HG03558 (cell line): ENCODE measurements around the gene MLC1.

ENCODE experiments used
- ATAC-seq: cut with Tn5 transposase; IDR thresholded peaks from one replicate; pipeline ENCODE4 v1.9.1; 2021; ENCODE audit warnings: moderate number of reproducible peaks; ENCODE audit not compliant: unreplicated experiment; ENCODE audit errors: extremely low read depth

MLC1 gene

DNA sequence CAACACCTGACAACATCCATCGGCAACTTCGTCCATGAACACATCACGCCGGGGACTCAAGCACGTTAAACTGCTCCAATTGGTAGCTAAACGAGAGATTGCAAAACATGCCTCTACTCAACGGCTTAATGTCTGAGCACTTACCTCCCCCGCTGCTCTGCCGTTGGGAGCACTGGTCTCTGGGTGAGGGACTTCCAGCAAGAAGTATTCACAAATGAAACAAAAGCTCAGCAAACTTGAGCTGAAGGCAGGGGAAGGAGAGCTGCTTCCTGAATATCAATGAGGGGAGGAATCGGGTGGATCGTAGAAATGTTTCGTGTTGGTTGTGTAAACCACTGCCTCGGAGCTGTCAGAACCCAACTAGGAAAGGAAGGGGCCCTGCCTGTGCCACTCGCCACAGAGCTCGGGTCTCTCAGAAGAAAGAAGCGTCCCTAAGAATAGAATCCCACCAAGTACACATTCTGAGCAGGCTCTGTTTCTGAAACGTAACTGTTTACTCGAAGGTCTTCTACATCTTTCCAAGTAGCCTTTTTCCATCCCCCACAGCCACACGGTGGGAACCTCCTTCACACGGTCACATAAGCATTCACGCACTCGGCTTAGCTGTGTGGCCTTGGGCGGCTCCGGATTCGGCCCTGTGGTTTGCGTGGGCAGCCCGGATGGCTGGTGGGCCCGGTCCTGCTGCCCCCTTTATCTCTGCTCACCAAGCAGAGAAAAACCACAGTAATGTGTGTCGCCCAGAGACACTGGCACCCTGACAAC lies at the start of gene MLC1:
Gene MLC1, minus strand, starts transcription at position 216 of the 762 bp plus-strand sequence. CDS start 524 bp downstream, outside the sequence.
- no peak for ATAC-seq

DNA sequence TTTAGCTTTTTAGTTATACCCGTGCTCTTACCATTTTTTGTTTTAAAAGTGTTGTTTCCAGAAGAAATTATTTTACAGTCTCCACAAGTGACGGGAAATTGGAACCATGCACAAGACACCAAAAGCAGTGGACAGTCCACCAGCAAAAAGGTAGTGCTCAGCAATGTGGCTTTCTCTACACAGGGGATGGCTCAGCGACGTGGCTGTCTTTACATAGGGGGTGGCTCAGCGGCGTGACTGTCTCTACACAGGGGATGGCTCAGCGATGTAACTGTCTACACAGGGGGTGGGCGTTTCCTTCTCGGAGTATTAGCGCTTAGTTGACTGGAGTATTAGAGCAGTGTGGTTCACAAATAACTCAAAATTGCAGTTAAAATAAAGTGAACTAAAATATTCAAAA lies 49.3 kb upstream of the MLC1 start:
- ATAC-seq: no peak

DNA sequence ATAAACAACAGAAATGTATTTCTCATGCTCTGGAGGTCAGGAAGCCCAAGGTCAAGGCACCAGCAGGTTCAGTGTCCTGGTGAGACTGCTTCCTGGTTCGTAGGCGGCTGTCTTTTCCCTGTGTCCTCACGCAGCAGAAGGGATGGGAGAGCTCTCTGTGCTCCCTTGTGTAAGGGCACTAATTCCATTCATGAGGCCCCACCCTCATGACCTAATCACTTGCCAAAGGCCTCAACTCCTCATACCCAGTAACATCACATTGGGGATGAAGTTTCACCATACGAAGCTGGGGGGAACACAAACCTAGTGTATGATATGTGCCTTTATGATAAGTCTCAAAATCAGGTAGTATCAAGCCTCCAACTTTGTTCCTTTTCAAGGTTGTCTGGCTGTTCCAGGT lies 46.7 kb upstream of the MLC1 start:
- ATAC-seq: no peak

DNA sequence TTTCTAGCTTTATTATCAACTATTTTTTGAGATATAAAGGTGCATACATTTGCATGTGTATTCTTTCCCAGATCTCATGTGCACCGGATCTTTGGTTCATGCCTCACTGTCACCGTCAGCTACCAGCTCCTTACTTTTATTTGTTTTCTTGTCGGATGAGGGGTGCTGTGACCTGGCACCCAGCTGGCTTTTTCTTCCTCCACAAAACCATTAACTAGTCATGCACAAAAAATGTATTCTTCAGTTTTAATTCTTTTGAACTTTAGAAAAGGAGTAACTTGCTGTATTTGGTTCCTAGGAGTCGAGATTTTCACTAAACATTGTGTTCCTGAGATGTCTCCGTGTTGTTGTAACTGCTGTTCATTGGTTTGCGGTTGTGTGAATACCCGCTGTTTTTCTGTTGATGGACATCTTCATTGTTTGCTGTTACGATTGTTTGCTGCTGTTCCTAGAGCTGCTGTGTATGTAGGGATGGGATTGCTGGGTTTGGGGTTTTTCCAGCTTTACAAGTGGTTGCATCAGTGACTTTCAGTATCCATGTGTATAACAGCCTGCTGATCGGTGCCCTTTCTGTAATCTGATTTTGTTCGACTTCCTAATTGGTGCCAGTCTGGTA lies 44.0 kb upstream of the MLC1 start:
- no peak for ATAC-seq

DNA sequence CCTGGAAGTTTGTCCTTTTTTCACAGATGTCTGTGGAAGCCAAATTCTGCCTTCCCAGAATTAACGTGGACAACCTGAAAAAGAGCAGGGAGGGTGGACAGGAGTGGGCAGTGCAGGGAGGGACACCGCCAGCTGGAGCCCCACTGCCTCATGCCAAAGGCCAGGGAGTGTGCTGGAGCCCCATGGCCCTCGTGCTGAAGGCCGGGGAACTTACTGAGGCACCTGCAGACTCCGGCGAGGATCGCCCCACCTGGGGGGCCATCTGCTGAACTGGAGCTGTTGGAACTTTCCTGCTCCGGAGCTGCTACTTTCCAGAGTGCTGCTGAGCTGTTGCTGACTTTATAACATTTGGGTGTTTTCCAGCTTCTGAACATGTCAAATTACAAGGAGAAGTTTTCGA lies 39.8 kb upstream of the MLC1 start:
- ATAC-seq: no peak

DNA sequence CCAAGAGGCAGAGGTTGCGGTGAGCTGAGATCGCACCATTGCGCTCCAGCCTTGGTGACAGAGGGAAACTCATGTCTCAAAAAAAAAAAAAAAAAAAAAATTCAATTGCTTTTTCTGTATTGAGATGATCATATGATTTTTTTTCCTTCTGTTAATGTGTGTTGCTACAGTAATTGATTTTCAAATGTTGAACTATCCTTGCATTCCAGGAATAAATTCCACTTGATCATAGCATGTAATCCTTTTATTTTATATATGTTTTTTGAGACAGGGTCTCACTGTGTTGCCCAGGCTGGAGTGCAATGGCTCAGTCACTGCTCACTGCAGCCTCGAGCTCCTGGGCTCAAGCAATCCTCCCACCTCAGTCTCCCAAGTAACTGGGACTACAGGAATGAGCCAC lies 37.9 kb upstream of the MLC1 start:
- ATAC-seq: no peak

DNA sequence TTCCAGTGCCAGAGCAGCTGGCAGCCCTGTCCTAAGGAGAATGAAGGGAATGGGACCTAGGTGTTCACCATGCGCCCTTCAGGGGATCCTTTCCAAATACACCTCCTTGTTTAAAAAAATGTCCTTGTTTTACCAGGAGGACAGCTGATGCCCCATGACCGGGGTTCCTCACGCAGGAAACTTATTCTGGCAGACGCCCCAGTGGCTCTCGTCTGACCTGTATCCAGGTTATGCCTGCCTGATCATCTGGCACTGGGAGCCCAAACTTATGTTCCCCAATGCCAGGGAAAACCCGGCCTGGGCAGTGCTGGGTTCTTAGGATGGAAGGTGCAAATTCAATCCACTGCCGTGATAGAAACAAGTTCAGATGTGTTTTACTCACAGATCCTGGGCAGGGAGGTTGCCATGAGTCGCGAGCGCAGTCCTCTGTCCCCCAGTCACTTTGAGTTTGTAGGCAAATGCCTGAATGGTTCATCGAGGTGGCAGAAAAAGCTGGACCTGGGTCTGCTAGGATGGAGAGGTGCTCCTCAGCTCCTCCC lies 36.0 kb upstream of the MLC1 start:
- no peak for ATAC-seq

DNA sequence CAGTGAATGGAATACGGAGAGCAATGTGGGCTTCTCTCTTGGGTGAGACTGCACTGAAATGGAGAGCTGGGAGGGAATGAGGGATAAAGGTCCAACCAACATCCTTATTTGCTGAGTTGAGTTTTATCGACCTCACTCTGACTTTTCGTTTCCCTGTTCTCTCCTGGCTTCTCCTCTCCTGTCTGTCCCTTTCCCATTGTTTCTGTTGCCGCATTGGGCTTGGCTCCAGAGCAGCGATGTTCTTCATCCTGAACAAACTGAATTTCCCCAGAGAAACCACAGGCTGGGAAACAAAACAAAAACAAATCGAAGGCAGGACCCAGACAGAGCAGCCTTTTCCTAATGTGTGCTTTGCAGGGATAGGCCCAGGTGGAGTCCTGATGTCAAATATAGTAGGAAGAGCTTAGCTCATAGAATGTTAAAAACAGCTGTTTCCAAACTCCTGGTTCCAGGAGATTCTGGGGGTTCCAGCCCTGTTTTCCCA lies 34.6 kb upstream of the MLC1 start:
- ATAC-seq: no peak

DNA sequence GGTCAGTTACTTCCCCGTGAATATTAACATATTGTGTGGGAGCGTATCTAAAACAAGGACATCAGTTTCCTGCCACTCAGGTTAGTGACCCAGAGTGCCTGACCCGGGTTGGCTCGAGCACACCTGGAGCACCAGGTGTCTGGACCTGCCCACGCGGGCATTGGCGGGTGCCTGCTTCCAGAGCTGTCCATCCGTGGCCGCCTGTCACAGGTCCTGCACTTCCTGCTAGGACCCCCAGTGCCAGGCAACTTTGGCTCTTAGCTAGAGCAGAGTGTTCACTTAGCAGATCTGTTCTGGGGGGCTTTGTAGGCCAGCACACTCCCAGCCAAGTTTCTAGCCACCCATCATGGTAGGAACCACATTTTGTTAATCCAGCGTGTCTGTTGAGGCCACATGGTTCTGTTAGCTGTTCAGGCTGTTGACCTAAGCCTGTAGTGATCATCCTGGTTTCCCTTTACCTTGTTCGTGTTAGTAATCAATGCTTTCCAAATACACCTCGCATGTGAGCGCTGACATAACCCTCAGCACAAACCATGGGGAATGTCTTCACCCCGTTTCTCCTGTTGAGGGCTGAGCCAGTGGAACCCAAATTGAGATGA lies 34.0 kb upstream of the MLC1 start:
- no peak for ATAC-seq

DNA sequence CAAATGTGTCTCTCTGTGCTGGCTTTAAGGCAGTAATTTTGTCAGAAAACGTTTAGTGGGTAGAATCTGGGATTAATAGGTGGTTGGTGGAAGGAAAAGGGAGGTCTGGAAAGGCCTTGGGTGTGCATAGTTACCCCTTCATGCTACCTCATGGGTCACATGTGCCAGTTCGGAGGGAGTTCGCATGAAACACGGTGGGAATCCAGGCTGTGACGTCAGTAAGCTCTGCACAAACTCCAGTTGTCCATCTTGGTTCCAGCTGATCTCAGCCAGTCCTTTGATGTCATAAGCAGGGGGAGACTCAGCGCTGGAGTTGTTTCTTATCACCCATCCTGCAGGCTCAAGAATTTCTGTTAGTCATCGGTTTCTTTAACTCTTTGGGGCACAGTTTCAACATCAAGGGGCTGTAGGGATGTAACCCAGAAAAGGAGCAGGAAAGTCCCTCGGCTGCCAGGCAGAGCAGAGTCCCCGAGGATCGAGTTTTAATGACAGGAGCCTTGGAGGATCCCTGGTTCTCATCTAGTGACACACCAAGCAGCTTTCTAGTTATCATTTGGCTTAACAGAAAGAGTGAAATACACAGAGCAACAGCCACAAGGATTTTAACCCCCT lies 33.4 kb upstream of the MLC1 start:
- no peak for ATAC-seq

DNA sequence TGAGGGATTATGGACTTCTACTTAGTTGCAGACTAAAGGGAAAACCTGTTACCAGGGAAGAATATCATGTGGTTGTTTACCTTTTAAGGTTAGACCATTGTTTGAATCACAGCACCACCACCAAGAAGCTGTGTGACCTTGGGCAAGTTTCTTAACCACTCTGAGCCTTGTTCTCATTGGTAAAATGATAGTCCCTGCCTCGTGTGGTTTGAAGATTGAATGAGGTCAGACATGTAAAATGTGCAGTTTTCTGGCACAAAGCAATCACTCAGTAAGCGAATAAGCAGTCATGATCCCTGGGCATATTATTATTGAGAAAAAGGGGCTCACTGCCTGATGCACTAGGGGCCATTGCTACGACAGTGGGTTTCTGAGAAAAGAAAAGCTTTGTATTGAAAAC lies 32.9 kb upstream of the MLC1 start:
- ATAC-seq: no peak

DNA sequence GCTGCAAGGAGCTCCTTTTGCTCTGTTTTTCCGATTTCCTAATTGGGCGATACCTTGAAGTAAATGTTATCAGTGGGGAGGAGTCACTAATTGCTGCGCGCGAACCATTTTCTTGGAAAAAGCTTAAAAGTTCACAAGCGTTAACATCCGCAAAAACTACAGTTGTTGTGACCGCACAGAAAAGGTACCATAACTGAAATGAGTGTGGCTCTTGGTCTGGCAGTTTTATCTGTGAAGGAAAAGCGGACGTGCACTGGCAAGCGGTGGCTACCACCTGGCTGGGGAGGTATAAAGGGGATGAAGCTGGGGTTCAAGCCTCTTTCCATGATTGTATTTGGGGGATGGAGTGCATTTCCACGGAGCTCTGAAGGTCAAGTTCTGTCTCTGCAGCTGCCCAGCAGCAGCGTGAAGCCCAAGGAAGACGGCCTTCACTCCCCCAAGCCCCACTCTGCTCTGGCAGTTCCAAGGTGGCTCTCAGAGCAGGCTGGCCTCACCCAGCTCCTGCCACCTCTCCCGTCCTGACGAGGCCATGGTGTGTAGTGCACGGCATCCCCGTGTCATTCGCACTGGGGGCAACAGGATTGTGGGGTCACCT lies 32.0 kb upstream of the MLC1 start:
- no peak for ATAC-seq

DNA sequence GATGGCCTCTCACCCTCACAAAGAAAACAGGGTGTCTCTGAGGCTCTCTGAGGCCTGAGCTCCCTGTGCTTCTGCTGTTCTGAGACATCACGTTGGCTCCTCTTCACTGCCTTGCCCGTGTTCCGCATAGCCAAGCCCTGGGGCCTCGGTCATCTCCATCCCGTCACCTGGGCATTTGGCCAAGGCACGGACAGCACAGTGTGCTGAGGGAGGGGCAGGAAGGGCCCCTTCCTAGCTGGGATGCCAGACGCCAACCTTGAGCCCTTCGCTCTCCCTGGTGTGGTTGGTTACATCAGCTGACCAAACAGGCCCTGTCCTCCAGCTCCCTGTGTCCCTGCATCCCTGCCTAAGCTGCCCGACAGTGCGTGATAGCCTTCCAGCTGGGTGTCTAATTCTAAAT lies 30.5 kb upstream of the MLC1 start:
- ATAC-seq: no peak

DNA sequence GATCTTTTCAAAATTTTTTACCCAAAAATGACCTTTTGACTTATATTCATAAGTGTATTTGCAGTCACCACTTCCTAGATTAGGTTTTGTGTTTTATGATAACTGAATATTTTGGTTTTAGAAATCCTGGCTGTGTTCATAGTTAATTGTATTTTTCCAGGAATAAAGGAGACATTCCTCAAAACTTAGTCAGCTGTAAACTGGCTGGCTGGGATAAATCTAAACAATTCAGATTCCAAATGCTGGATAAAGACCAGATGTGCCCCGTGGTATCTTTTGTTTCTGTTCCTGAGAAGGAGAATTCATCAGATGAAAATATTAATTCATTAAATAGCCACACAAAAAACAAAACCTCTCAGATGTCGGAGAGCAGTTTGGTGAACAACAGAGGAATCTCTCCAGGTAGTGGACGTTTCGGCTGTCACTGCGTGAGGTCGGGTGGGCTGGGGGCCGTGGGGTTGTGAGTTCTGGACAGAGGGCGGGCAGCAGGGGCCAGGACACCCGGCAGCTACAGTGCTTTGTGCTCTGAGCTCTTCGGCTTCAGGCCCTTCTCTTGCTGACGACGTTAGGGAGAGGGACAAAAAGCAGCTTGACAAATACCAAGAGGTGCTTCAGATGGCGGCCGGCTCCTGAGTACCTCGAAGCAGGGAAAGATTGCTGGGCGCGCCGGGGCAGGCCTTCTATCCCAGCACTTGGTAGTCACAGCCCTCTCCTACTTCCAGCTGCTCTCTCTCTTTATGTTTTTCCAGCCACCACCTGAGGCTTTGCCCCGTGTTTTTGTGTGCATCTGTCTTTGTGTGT lies 29.2 kb upstream of the MLC1 start:
- ATAC-seq: no peak

DNA sequence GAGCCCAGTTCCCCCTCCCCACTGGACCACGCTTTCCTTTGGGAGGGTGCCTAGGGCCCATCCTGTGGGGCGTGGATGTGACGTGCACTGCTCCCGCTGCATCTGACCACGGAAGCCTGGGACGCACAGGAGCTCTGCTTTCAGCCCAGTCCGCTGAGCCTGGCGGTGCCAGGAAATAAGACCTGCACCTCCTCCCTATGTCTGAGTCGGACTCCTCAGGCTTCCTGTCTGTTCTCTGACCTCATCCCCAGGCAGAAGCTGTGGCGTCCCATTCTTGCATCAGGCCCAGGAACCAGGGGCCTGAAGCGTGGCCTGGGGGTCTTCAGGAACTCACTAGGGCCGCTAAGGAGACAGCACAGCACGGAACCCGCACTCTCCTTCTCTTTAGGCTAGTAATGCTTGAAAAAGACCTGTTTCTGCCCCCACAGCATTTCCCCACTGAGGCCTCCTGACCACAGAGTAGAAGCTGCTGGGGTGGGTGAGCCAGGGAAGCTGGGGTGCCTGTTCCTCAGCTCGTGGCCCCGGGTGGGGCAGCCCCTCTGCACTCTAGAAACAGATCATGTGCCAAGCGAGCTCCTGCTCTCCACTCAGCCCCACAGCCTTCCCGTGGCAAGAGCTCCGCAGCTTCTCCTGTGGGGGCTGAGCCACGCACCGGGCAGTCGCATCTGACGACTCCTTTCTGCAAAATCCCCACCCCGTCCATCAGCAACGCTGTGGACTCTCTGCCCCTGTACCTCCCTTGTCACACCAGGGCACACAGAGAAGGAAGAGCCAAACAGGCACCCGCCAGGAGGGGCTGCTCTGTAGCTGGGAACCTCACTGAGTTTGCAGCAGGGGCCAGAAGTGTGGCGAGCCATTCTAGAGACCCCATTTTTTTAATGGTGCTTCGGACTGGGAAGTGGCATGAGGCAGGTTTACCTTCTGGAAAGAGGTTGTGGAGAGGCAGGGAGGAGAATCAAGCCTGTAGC lies 27.2 kb upstream of the MLC1 start:
- no peak for ATAC-seq

DNA sequence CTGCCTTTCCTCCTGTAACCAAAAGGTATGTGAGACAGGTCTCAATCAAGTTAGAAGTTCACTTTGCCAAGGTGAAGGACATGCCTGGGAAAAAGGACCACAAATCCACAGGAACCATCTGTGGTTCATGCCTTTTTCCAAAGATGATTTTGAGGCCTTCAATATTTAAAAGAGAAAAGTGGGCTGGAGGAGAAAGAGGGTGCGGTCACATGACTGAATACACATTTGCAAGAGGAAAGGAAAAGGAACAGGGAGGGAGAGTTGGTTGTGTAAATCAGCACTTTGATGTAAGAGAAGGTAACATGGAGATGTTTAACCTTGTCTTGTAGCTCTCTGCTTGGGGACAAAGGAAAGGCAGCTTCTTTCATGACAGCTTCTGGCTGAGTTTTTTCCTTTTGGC lies 25.8 kb upstream of the MLC1 start:
- ATAC-seq: no peak

DNA sequence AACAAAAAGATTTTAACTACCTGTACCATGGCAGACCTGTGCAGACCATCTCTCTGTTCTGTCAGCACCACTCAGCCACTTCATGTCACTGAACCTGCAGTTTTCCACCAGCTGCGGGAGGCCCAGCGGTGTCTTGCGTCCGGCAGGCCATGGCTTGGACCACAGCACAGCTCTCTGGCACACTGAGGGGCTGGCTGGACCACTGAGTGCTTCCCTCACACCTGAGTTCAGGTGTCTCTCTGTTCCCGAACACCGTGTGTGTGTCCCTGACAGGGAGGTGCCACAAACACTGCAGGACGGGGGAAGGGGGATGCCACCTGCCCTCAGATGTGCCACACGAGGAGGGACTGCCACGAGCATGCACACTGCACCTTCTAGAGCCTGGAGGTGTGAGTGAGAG lies 22.3 kb upstream of the MLC1 start:
- no peak for ATAC-seq

DNA sequence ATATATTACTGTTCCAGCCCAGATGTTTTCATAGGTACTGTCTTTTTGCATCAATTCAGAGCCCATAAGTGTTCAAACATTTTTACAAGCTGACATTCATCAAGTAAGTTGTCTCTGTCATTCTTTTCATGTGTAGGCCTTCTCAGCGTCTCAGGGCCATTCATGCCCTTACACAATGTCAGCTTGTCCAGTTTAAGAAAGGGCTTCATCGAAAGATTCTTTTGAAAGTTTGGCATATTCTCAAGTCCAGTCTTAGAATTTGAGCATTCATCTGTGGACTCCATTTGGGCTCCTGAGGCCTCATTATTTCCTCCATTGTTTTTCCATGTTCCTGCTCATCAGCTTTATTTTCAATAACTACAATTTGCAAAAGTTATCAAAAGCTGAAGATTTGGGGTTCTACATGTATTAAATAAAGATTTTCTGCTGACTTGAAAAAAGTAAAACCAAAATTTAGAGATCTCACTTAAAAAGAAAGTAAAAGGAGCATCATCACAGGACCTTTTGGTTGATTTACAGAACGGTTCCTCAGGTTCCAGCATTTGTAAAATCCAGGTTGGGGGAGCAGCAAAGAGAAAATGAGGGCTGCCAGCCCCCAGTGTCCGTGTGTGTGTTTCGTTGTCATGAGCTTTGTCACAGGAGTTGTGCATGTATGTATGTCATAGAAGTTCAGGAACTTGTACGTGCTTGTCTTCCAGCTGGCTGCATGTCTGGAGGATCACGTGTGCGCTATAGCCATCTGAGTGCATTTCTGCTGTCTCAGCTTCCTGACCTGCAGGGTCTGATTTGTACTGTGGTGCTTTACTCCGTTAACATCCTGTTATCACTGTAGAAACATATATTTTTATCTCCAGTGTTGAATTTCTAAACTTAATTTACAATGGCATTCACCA lies 20.2 kb upstream of the MLC1 start:
- no peak for ATAC-seq
